Esophagus squamous epithelium (tissue), 4 donors: ENCODE data around the gene RGR.

Source experiments
- CTCF ChIP-seq, 6 experiments: fragments of 450-650 bp in 4 of 6; fragments of 200-600 bp in 2 of 6; sonication (generic) in 2 of 6; IDR thresholded peaks; one replicate each; pipeline ENCODE4 v1.5.1; 2016 to 2019; ENCODE audit warnings: antibody characterized with exemption in 6 of 6, mild to moderate bottlenecking in 4 of 6, moderate library complexity in 4 of 6
- POLR2A ChIP-seq, 4 donors: fragments of 450-650 bp; IDR thresholded peaks; one replicate each; pipeline ENCODE4 v1.6.1; 2017; ENCODE audit warnings: antibody characterized with exemption in 4 of 4, mild to moderate bottlenecking in 4 of 4, moderate library complexity in 3 of 4

- TF ChIP-seq POLR2A (IDR thresholded peaks at IDR 0.05) (no peak), CTCF (IDR thresholded peaks at IDR 0.05) (no peak)
Measured at GRCh38 chr10:84294766-84295447, 50.1 kb downstream of the RGR start.
